GM18867 (cell line): ENCODE data around the gene ATIC.

Experiments
- ATAC-seq: cut with Tn5 transposase; IDR thresholded peaks from one replicate; pipeline ENCODE4 v1.9.1; 2021; ENCODE audit warnings: mild to moderate bottlenecking, moderate library complexity; ENCODE audit not compliant: unreplicated experiment

The ATIC gene

GRCh38 chr2:215314896-215315295 is 3.0 kb downstream of the ATIC start:
- no peak for ATAC-seq

GRCh38 chr2:215315301-215315700 is 3.4 kb downstream of the ATIC start:
- no peak for ATAC-seq

GRCh38 chr2:215316336-215316735 is 4.5 kb downstream of the ATIC start:
- no peak for ATAC-seq

GRCh38 chr2:215319500-215319899 is 7.6 kb downstream of the ATIC start:
- no peak for ATAC-seq

GRCh38 chr2:215320102-215320501 is 8.2 kb downstream of the ATIC start:
- no peak for ATAC-seq

GRCh38 chr2:215320679-215321078 is 8.8 kb downstream of the ATIC start:
- no peak for ATAC-seq

GRCh38 chr2:215324811-215325210 is 13.0 kb downstream of the ATIC start:
- no peak for ATAC-seq

GRCh38 chr2:215328066-215328465 is 16.2 kb downstream of the ATIC start:
- ATAC-seq = no peak

- ATAC-seq = peak; percentile 55
Measured at GRCh38 chr2:215332872-215333595, 21.2 kb downstream of the ATIC start.

- ATAC-seq = no peak
Measured at GRCh38 chr2:215338883-215339679, 27.2 kb downstream of the ATIC start.

GRCh38 chr2:215347878-215348277 is 36.0 kb downstream of the ATIC start:
- no peak for ATAC-seq

- ATAC-seq = no peak
Measured at GRCh38 chr2:215352602-215353001, 40.7 kb downstream of the ATIC start.

- ATAC-seq = no peak
Measured at GRCh38 chr2:215354771-215355695, 43.2 kb downstream of the ATIC start.

GRCh38 chr2:215355801-215356200 is 43.9 kb downstream of the ATIC start:
- ATAC-seq = no peak

GRCh38 chr2:215356334-215356947 is 44.6 kb downstream of the ATIC start:
- ATAC-seq = no peak

- ATAC-seq = no peak
Measured at GRCh38 chr2:215356948-215357461, 45.1 kb downstream of the ATIC start.

GRCh38 chr2:215357660-215358059 is 45.8 kb downstream of the ATIC start:
- no peak for ATAC-seq

GRCh38 chr2:215358312-215358845 is 46.5 kb downstream of the ATIC start:
- ATAC-seq = no peak

GRCh38 chr2:215358891-215359575 is 47.2 kb downstream of the ATIC start:
- ATAC-seq = no peak

GRCh38 chr2:215359576-215359922 is 47.7 kb downstream of the ATIC start:
- no peak for ATAC-seq
